Activated T-helper 17 cell treated with anti-CD3 and anti-CD28 coated beads, Interleukin-2, amount 50 U/mL, for 72 hours (primary cell): ENCODE data around the gene SLC25A10. TPM values are rescaled to one million over a fixed set of nuclear protein-coding genes. Genes with fewer than 3 reads are reported as not detected.

ENCODE experiments used
- ATAC-seq: fragments of 150-1000 bp; cut with Tn5 transposase; replicated peaks from 2 replicates; pipeline ENCODE4 v1.10.0; 2021; ENCODE audit warnings: mild to moderate bottlenecking, moderate library complexity
- H3K27ac Mint-ChIP-seq: one replicate; pipeline ENCODE4 v1.8.0; 2022; ENCODE audit warnings: mixed read lengths
- H3K27me3 Mint-ChIP-seq: one replicate; pipeline ENCODE4 v1.8.0; 2022; ENCODE audit warnings: mixed read lengths
- H3K36me3 Mint-ChIP-seq: one replicate; pipeline ENCODE4 v1.8.0; 2022; ENCODE audit warnings: low read depth, mild to moderate bottlenecking, mixed read lengths
- H3K4me1 Mint-ChIP-seq: one replicate; pipeline ENCODE4 v1.8.0; 2022; ENCODE audit warnings: mixed read lengths
- H3K4me3 Mint-ChIP-seq: one replicate; pipeline ENCODE4 v1.8.0; 2022; ENCODE audit warnings: mild to moderate bottlenecking, mixed read lengths
- H3K9me3 Mint-ChIP-seq: one replicate; pipeline ENCODE4 v1.8.0; 2022; ENCODE audit warnings: mixed read lengths
- total RNA-seq, 2 donors: library from RNA; stranded (reverse); gene quantifications; one replicate each; pipeline ENCODE4 v1.2.3, GENCODE V29; 2022

The SLC25A10 gene
- total RNA-seq, 2 donors from 2014 or later = 15.4 to 38.9 TPM

DNA sequence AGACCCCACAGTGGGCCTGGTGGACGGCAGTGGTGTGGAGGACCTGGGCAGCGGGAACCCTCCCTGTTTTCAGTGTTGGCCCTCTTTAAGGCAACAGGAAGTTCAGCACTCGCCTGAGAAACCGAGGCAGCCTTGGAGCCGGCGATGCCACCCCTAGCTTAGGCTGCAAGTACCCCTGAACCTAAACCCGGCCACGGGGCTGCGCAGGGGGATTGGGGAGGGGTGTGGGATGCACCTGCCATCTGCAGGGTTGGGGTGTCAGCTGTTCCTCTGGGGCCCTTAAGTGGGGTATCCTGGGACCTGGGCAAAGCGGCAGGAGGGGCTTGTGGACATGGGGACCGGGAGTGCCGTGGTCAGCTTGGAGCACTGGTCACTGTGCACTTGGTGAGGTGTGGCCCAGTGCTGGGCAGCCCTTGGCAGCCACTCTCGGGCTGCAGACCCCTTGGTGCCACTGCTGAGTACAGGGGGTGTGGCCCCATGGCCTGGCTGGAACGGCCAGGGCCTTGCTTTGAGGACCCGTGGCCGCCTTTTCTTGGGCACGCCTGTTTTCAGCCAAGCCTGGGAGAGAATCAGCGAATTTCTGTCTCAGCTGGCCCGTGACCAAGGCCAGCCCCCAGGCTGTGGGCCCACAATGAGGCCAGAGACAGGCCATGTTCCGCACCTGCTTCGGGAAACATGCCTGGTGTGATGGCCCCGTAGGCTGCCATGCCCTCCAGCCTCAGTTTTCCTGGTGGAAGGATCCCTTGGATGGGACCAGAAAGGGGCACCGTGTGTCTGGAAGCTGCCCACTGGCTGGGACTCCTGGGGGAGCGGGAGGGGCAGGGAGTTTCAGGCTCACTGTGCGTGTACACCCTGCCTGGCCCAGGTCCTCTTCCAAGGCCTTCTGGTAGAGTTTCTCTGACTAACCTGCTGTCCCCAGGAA, 4.1 kb upstream of the SLC25A10 start:
- ATAC-seq = no peak
- Mint-ChIP-seq H3K27ac (no peak overlapping the region), H3K36me3 (peaks cover 37% of the 10 kb centered on the region), H3K4me3 (no peak overlapping the region), H3K9me3 (no peaks in the 10 kb centered on the region), H3K27me3 (no peaks in the 10 kb centered on the region), H3K4me1 (peaks cover 8% of the 10 kb centered on the region)

DNA sequence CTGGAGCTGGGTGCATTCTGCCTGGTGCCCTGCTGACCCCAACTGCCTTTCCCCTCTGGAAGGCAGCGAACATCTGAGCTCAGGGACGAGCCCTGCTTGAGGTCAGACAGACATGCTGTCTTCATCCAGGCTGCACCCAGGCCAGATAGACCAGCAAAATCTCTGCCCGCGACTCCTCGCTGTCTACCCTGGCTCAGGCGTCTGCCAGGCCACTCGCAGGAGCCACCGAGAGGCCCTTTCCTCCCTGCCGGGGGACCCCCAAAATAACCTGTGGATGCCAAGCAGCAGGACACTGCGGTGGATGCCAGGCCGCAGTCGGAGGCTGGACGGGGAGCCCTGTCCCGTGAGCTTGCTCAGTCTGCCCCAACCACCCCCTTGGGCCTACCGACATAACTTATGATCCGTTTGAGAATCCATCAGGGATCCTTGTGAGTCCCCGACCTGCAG, 3.3 kb upstream of the SLC25A10 start:
- no peak overlapping the region for H3K27ac Mint-ChIP-seq
- no peaks in the 10 kb centered on the region for H3K27me3 Mint-ChIP-seq
- H3K4me3 Mint-ChIP-seq = no peak overlapping the region
- peaks cover 8% of the 10 kb centered on the region for H3K4me1 Mint-ChIP-seq
- no peak for ATAC-seq
- H3K36me3 Mint-ChIP-seq = peaks cover 34% of the 10 kb centered on the region
- no peaks in the 10 kb centered on the region for H3K9me3 Mint-ChIP-seq

DNA sequence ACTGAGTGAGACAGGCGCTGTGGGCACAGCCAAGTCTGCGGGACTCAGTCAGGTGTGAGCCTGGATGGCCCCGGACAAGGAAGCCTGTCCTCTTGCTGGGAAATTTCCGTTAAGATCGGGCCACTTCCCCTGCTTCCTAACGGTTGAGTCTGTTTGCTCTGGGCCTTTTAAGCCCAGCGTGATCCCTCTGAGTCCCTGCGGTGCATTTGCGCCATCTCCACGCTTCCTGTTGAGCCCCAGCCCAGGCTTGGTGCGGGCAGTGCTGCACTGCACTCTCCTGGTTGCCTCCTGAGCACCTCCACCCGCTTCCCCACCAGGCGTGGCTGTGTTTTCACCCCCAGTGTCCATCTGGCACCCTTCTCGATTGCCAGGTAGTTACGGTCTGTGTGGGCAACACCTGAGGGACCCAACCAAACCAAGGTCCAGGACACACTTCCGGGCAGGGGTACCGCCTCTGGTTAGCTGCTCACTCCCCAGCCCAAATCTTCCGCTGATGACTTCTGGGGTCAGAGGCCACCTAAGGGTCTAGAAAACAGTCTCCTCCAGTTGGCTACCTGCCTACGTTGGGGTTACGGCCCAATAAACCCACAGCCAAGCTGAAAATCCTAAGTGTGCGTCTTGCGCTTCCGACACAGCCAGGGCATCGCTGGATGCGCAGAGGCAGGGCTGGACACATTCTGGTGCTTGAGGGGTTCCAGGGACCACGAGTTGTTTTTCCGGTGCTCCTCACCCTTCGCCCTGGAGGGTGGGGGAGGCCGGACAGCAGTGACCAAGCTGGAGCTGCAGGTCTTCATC, 1.4 kb upstream of the SLC25A10 start:
- ATAC-seq = no peak
- H3K4me1 Mint-ChIP-seq = peaks cover 2% of the 10 kb centered on the region
- H3K36me3 Mint-ChIP-seq = peaks cover 15% of the 10 kb centered on the region
- H3K4me3 Mint-ChIP-seq = peak overlapping the region; percentile 66
- H3K9me3 Mint-ChIP-seq = no peaks in the 10 kb centered on the region
- no peak overlapping the region for H3K27ac Mint-ChIP-seq
- H3K27me3 Mint-ChIP-seq = no peaks in the 10 kb centered on the region

DNA sequence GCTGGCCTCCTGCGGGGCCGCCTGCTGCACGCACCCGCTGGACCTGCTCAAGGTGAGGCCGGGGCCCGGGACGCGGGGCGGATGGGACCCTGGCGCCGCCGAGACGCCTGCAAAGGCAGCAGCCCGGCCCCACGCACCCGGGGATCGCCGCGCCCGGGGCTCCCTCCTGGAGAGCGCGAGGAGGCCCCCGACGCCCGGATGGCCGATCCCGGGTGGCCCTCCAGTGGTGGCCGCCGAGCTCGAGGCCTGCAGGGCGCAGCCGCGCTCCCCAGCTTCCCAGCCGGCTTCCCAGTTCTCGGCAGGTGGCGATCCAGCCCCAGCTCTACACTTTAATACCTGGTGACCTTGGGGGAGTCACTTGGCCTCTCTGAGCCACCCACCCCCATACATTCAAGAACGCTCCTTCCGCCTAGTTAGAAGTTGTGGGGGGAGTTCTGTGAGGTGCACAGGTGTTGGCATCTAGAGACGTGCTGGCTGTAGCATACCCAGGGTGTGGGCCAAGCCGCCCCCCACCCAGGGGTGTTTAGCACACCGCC, 452 bp downstream of the SLC25A10 start:
- Mint-ChIP-seq H3K27ac (peak overlapping the region; percentile 84), H3K4me1 (no peaks in the 10 kb centered on the region), H3K9me3 (no peaks in the 10 kb centered on the region), H3K27me3 (no peaks in the 10 kb centered on the region), H3K4me3 (peak overlapping the region; percentile 90), H3K36me3 (no peaks in the 10 kb centered on the region)
- ATAC-seq = peak; percentile 26

DNA sequence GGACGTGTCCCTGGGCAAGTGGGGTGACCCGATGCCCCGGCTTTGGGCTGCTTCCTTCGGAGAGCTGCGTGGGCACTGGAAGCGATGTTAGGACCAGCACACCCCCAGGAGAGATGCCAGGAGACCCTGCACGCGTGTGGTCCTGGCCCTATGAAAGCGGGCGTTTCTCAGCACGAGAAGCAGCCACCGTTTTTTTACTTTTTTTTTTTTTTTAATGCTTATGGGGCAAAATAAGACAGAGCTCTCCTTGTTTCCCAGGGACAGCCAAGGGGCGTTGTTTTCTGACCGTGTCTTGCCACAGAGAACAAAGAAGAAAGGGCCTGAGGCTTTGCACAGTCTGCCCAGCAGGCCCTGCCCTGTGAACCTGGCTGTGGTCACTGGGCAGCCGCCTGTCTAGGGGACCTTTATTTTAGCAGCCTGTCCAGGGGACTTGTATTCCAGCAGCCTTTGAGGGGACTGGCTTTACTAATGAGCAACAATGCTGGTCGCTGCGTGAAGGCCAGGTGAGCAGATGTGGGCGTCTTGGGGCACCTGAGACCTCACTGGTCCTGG, 996 bp downstream of the SLC25A10 start:
- Mint-ChIP-seq H3K36me3 (no peaks in the 10 kb centered on the region), H3K4me3 (peak overlapping the region; percentile 90), H3K9me3 (no peaks in the 10 kb centered on the region), H3K27me3 (no peaks in the 10 kb centered on the region), H3K4me1 (no peaks in the 10 kb centered on the region), H3K27ac (peak overlapping the region; percentile 84)
- no peak for ATAC-seq

DNA sequence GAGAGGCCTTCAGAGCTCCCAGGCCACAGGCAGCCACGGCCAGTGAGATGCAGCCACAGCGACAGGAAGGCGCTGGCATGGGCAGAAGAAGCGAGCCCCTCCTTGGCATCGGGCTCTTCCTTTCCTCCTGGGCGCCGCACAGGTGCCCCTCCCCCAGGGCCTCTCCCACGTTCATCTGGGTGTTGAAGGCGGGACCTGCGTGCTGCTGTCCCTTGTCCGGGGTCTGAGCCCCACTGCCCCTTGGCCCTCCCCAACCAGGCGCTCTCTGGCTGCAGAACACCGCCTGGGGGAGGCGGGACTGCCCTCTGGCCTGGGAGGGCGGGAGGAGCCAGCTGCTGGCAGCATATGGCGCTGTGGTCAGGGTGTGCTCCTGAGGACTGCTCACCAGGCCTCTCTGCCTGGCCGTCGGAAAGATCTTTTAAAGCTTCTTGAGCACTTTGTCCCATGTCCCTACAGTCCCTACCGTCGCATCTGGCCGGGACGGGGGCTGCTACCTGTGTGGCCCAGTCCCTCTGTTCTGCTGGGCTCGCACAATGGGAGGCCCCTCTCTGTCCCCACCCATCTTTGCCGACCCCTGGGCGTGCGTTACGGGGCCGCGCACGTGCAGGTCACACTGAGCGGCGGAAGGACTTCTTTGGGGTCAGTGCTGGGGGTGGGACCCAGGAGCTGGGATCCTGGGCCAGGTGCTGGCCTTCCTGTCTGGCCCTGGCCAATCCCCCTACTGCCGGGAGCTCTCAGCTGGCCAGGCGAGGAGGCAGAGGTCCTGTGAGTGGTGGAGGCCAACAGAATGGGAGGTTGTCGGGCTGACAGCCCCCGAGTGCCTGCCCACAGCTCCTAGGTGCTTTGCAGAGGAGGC, 1.7 kb downstream of the SLC25A10 start:
- H3K9me3 Mint-ChIP-seq = no peaks in the 10 kb centered on the region
- ATAC-seq = no peak
- H3K27ac Mint-ChIP-seq = no peak overlapping the region
- H3K4me1 Mint-ChIP-seq = no peaks in the 10 kb centered on the region
- peak overlapping the region; percentile 90 for H3K4me3 Mint-ChIP-seq
- H3K27me3 Mint-ChIP-seq = no peaks in the 10 kb centered on the region
- H3K36me3 Mint-ChIP-seq = no peaks in the 10 kb centered on the region

DNA sequence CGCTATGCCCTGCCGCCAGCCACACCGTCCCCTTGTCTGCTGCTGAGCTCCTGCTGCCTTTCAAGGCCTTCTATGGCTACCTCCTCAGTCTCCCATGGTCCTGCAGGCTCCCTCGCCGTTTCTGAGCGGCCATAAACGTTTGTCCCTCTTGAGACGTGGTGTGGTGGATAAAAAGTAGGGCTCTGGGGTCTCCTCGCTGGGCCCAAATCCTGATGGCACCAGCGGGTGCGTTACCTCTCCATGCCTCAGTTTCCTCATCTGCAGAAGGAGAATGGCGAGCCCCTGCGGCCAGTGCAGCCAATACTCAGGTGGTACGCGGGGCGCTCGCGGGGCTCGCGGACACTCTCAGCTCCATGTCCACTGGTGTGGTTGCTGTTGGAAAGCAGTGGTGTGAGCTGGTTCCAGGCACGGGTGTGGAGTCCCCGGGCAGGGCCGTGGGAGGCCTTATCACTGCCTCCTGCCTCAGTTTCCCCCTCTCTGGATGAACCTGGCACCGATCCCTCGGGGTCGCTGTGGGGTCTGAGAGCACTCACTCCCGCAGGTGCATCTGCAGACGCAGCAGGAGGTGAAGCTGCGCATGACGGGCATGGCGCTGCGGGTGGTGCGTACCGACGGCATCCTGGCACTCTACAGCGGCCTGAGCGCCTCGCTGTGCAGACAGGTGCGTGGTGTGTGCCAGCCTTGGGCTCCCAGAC, 2.5 kb downstream of the SLC25A10 start:
- no peak for ATAC-seq
- Mint-ChIP-seq H3K4me1 (no peaks in the 10 kb centered on the region), H3K9me3 (no peaks in the 10 kb centered on the region), H3K27me3 (no peaks in the 10 kb centered on the region), H3K36me3 (no peaks in the 10 kb centered on the region), H3K4me3 (no peak overlapping the region), H3K27ac (no peak overlapping the region)

DNA sequence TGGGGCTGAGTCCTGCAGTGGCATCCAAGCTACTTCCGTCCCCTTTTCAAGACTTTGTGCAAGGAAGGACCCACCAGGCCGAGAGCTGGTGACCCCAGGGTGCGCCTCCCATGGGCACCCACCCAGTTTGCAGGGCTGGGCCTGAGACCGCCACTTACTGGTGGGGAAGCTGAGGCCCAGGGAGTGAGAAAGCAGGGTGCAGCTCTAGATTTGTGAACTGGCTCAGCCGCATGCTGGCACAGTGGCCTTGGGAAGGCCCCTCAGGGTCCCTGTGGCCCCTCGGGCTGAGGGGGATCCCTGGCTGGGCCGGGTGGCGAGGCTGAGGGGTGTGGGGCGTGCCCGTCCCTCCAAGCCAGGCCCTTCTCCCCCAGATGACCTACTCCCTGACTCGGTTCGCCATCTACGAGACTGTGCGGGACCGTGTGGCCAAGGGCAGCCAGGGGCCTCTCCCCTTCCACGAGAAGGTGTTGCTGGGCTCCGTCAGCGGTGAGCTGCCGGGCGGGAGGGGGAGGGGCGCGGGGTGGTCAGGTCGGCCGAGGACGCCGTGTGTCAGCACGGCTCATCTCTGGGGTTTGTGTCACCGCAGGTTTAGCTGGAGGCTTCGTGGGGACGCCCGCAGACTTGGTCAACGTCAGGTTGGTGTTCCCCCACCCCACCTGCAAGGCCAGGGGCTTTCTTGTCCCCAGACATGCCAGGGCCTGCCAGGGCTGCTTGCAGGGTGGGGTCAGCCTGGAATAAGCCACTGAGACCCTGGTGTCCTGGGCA, 3.2 kb downstream of the SLC25A10 start:
- Mint-ChIP-seq H3K4me1 (no peaks in the 10 kb centered on the region), H3K4me3 (no peak overlapping the region), H3K27me3 (no peaks in the 10 kb centered on the region), H3K36me3 (no peaks in the 10 kb centered on the region), H3K9me3 (no peaks in the 10 kb centered on the region), H3K27ac (no peak overlapping the region)
- ATAC-seq = no peak

DNA sequence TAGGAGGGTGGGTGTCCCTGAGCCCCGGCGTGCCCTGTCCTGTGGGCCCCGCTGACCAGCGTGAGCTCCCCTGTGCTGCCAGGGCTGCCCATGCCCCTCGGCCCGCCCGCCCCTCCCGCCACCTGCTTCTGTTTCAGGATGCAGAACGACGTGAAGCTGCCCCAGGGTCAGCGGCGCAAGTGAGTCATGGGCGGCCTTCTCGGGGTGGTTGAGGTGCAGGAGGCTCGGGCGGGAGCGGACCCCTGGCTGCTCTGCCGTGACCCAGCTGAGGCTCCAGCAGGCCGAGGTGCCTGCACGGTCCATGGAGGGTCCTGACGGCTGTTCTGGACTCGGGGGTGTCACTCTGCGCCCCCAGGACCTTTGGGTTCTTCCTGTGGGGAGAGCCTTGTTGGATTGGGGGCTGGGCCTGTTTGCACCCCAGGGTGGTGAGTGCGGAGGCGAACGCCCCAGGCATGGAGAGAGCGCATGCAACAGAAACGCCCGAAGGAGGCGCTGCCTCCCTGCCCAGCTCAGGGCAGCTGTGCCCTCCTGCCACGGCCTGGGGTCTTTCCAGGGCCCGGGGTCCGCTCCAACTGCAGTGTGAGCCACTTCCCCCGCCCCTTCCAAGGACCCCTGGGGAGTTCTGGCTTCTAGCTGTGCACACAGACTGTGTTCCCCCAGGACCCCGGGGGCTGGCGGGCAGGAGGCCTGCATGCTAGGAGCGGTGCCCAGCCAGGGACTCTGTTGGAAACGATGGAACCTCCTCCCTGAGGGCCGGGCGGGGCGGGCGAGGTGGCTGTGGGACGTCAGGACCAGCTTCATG, 4.0 kb downstream of the SLC25A10 start:
- H3K27ac Mint-ChIP-seq = no peak overlapping the region
- H3K27me3 Mint-ChIP-seq = no peaks in the 10 kb centered on the region
- no peak for ATAC-seq
- H3K36me3 Mint-ChIP-seq = no peaks in the 10 kb centered on the region
- H3K4me1 Mint-ChIP-seq = no peaks in the 10 kb centered on the region
- no peak overlapping the region for H3K4me3 Mint-ChIP-seq
- no peaks in the 10 kb centered on the region for H3K9me3 Mint-ChIP-seq

DNA sequence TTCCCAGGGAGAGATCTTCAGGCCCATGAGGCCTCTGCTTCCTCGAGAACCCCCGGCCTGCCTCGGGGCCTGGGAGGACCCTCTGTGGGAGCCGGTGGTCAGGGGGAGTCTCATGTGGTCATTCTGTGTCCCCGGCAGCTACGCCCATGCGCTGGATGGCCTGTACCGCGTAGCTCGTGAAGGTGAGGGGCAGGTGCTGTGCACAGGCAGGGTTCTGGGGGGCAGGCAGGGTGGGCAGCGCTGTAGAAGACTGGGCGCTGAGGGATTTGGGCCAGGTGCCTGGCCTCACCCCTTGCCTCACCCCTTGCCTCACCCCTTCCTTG, 4.6 kb downstream of the SLC25A10 start:
- Mint-ChIP-seq H3K4me3 (no peak overlapping the region), H3K27me3 (no peaks in the 10 kb centered on the region), H3K36me3 (no peaks in the 10 kb centered on the region), H3K9me3 (no peaks in the 10 kb centered on the region), H3K27ac (no peak overlapping the region), H3K4me1 (no peaks in the 10 kb centered on the region)
- no peak for ATAC-seq

DNA sequence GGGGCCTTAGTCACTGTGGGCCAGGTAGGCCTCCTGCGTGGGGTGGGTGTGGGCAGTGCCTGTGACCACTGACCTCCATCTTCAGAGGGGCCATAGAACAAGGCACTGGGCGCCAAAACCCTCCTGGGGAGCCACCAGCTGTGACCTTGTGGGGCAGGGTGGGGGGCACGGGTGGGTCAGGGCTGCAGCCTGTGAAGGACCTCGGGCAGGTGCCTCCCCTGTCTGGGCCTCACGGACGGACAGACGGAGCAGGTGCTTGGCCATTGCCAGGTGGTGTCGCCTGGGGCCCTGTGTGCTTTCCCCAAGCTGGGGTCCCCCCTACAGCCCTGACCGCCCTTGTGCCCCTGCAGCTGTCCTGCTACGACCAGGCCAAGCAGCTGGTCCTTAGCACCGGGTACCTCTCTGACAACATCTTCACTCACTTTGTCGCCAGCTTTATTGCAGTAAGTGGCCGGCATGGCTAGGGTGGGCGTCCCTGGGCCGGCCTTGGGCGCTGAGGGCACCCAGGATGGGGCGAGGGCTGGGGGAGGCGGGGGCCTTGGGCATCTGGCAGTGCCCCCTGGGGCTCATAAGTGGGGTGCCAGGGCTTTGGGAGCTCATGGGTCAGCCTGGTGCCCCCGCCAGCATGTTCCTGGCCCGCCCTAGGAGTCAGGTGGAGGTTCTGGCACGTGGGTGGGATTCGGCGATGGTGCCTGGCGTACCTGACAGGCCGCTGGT, 5.1 kb downstream of the SLC25A10 start:
- H3K4me1 Mint-ChIP-seq = no peaks in the 10 kb centered on the region
- H3K9me3 Mint-ChIP-seq = no peaks in the 10 kb centered on the region
- no peak overlapping the region for H3K4me3 Mint-ChIP-seq
- H3K27ac Mint-ChIP-seq = no peak overlapping the region
- H3K36me3 Mint-ChIP-seq = no peaks in the 10 kb centered on the region
- no peak for ATAC-seq
- no peaks in the 10 kb centered on the region for H3K27me3 Mint-ChIP-seq

DNA sequence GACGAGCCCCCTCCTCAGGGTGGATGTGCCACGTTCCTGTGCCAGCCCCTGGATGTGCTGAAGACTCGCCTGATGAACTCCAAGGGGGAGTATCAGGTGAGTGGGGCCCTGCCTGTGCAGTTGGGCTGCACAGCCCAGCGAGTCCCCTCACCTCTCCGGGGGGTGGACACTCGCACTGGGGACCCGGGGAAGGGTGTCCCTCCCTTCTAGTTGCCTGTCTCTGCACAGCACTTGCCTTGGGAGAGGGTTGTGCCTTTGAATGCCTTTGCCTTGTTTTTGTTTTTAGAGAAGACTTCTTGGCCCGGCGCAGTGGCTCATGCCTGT, 5.6 kb downstream of the SLC25A10 start:
- Mint-ChIP-seq H3K27me3 (no peaks in the 10 kb centered on the region), H3K27ac (no peak overlapping the region), H3K36me3 (no peaks in the 10 kb centered on the region), H3K4me1 (no peaks in the 10 kb centered on the region), H3K9me3 (no peaks in the 10 kb centered on the region), H3K4me3 (no peak overlapping the region)
- no peak for ATAC-seq
